ENCODE data around the gene MATN1.

The MATN1 gene

GRCh38 chr1:30730346-30731108 is 7.1 kb upstream of the MATN1 start:
- no peak for DNase-seq

GRCh38 chr1:30729901-30730300 is 6.5 kb upstream of the MATN1 start:
- DNase-seq: no peak

GRCh38 chr1:30728832-30729638 is 5.7 kb upstream of the MATN1 start:
- no peak for DNase-seq

- no peak for DNase-seq
Observed at GRCh38 chr1:30728340-30728739, 5.0 kb upstream of the MATN1 start.

GRCh38 chr1:30727824-30728223 is 4.4 kb upstream of the MATN1 start:
- no peak for DNase-seq

- no peak for DNase-seq
Observed at GRCh38 chr1:30726773-30727684, 3.6 kb upstream of the MATN1 start.

GRCh38 chr1:30726236-30726635 is 2.9 kb upstream of the MATN1 start:
- DNase-seq: no peak

- DNase-seq: no peak
Observed at GRCh38 chr1:30725450-30726095, 2.2 kb upstream of the MATN1 start.

GRCh38 chr1:30724655-30725421 is 1.5 kb upstream of the MATN1 start:
- DNase-seq: no peak

- DNase-seq: no peak
Observed at GRCh38 chr1:30724175-30724574, 790 bp upstream of the MATN1 start.

- no peak for DNase-seq
Observed at GRCh38 chr1:30721812-30722537, 1.4 kb downstream of the MATN1 start.

GRCh38 chr1:30721341-30721793 is 2.0 kb downstream of the MATN1 start:
- DNase-seq: no peak

- DNase-seq: no peak
Observed at GRCh38 chr1:30720271-30721223, 2.8 kb downstream of the MATN1 start.

- no peak for DNase-seq
Observed at GRCh38 chr1:30719406-30720270, 3.7 kb downstream of the MATN1 start.

- peak; percentile 80 to 84 for DNase-seq
Observed at GRCh38 chr1:30718636-30719405, 4.6 kb downstream of the MATN1 start.

- peak; percentile 99 to 100 for DNase-seq
Observed at GRCh38 chr1:30718091-30718635, 5.2 kb downstream of the MATN1 start.

GRCh38 chr1:30716646-30717045 is 6.7 kb downstream of the MATN1 start:
- DNase-seq: no peak

- no peak for DNase-seq
Observed at GRCh38 chr1:30715886-30716285, 7.5 kb downstream of the MATN1 start.
